AG04450 (cell line): ENCODE measurements around the gene SMAD3. TPM values are rescaled to one million over a fixed set of nuclear protein-coding genes. Genes with fewer than 3 reads are reported as not detected.

Source experiments
- CTCF ChIA-PET: fragments of 300-600, 350-600 bp; formaldehyde crosslinking; extraction: SDS; loops from one replicate; lab custom pipeline; 2022; ENCODE audit warnings: antibody characterized with exemption, inconsistent platforms; lab: Charles Lee
- POLR2A ChIA-PET: fragments of 350-600 bp; formaldehyde crosslinking; extraction: SDS; loops from one replicate; lab custom pipeline; 2021; ENCODE audit warnings: antibody characterized with exemption, inconsistent platforms; lab: Yijun Ruan, JAX
- DNase-seq: peaks from one replicate; pipeline ENCODE4 v3.0.0-alpha.2; 2011; ENCODE audit warnings: low read depth, low spot score
- H3K27ac ChIP-seq: one replicate; pipeline ENCODE4 v1.5.1; 2012; ENCODE audit warnings: low read depth, low read length, control low read depth
- H3K27me3 ChIP-seq: one replicate; pipeline ENCODE4 v1.6.0; 2012; ENCODE audit warnings: low read length; ENCODE audit not compliant: control insufficient read depth, insufficient read depth
- H3K4me3 ChIP-seq: 2 replicates; pipeline ENCODE4 v1.5.1; 2011; ENCODE audit warnings: mild to moderate bottlenecking, low read depth, low read length, control low read depth
- H3K9me3 ChIP-seq: 2 replicates; pipeline ENCODE4 v1.5.1; 2012; ENCODE audit warnings: low read length; ENCODE audit not compliant: control insufficient read depth, insufficient read depth
- polyA plus RNA-seq: library from polyadenylated mRNA; depleted of rRNA; stranded (reverse); fragments of >200 nt; gene quantifications from 2 replicates; pipeline ENCODE4 v1.2.3, GENCODE V29; 2011
- TF ChIP-seq, protein P1 (sequence below): IDR thresholded peaks from 2 replicates; pipeline ENCODE4 v1.5.1; 2011; ENCODE audit warnings: low read depth, low read length, control low read depth, inconsistent platforms

SMAD3 gene
- polyA plus RNA-seq, 1 experiment = 115 TPM

DNA sequence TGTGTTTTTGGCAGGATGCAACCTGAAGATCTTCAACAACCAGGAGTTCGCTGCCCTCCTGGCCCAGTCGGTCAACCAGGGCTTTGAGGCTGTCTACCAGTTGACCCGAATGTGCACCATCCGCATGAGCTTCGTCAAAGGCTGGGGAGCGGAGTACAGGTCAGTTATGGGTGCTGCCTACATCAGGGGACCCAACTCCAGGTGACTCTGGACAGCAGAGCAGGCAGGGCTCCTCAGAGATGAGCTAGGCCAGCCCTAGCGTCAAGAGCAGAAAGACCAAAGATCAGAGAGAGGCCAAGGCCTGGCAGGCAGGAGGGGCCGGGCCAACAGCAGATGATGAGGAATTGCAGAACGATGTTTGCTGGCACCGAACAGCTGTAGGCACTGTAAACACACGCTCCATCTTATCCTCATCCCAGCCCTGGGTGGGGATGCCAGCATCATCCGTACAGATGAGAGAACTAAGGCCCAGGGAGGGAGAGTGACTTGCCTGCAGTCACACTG lies 122.0 kb downstream of the SMAD3 start:
- DNase-seq = no peak
- TF ChIP-seq, protein P1, sequence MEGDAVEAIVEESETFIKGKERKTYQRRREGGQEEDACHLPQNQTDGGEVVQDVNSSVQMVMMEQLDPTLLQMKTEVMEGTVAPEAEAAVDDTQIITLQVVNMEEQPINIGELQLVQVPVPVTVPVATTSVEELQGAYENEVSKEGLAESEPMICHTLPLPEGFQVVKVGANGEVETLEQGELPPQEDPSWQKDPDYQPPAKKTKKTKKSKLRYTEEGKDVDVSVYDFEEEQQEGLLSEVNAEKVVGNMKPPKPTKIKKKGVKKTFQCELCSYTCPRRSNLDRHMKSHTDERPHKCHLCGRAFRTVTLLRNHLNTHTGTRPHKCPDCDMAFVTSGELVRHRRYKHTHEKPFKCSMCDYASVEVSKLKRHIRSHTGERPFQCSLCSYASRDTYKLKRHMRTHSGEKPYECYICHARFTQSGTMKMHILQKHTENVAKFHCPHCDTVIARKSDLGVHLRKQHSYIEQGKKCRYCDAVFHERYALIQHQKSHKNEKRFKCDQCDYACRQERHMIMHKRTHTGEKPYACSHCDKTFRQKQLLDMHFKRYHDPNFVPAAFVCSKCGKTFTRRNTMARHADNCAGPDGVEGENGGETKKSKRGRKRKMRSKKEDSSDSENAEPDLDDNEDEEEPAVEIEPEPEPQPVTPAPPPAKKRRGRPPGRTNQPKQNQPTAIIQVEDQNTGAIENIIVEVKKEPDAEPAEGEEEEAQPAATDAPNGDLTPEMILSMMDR = no peak
- Histone ChIP-seq H3K27ac (peak overlapping the region; percentile 61), H3K4me3 (no peak overlapping the region), H3K27me3 (no peaks in the 10 kb centered on the region), H3K9me3 (no peaks in the 10 kb centered on the region)
- ChIA-PET CTCF (interaction anchor here (1.0 kb wide), 1 partner anchor 241 kb away, joined by 4 read pairs; no protein-coding TSS in a partner anchor), POLR2A (interaction anchor here (2.8 kb wide), 1 partner anchor 9 kb away, joined by 16 read pairs; no protein-coding TSS in a partner anchor)

DNA sequence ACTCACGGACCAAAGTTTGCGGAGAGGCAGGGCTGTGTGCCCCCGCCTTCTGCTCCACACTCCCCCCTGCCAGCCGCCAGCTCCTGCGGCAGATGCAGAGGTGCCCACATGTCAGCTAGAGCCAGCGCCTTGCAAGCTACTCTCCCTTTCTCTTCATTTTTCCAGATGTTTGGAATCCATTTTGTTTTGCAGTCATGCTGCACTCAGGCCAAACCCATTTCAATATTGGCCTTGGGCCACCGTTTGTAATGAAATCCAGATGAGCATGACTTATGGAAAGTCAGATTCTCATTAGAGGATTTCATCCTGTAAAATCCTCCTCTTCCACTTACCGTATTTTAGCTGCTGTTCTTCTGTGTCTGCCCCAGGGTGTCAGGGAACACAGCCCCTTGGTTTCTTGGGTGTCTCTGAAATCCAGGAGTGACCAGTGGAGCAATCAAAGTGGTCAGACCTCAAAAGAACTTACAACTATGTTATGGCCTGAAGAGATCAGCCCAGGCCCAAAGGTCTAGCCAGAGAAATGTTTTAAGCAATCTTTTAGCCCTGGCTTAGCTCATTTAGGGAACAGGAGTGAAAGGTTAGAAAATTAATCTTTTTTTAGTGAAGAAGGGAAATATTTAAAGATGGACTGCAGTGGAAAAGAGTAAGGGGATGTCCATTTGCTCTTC lies 123.3 kb downstream of the SMAD3 start:
- POLR2A ChIA-PET = interaction anchor here (0.6 to 2.8 kb wide), 5 partner anchors 10 to 763 kb away, joined by 3 to 16 read pairs (median 4); no protein-coding TSS in a partner anchor
- H3K9me3 ChIP-seq = no peaks in the 10 kb centered on the region
- H3K27ac ChIP-seq = peak overlapping the region; percentile 85

DNA sequence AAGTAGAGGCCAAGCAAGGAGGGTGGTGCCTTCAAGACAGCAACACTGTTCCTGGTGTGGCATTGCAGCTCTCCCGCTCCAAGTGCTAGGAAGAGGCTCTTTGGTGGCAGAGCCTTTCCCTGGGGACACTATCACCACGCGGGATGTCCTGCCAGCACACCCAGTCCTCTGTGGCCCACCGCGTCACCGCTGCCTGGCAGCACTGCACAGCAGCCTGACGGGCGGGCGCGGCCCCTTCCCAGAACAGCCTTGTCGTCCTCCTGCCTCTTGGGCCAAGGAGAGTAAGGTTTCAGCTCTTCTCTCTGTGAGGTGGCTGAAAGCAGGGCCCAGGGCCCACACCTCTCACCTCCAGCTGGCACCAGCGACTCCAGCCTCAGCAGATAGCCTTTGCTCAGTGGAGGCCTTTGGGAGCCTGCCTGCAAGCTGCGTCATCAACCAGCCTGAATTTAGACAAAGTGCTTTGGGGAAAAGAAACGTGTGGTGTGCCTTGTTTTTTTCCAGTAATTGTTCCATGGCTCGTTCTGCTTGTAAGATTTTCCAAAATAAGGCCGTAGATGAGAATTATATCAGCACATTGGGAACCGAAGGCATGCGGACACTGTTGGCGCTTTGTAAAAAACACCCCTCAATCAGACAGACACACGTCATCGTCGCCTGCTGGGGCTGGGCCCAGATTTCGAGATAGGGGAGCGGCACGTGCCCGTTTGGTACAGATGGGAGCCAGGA lies 124.1 kb downstream of the SMAD3 start:
- Histone ChIP-seq H3K27me3 (no peaks in the 10 kb centered on the region), H3K9me3 (no peaks in the 10 kb centered on the region), H3K4me3 (no peak overlapping the region), H3K27ac (peak overlapping the region; percentile 85)
- ChIA-PET POLR2A (interaction anchor here (1.1 to 2.8 kb wide), 4 partner anchors 11 to 80 kb away, joined by 3 to 16 read pairs (median 4); no protein-coding TSS in a partner anchor), CTCF (interaction anchor here (1.0 to 1.3 kb wide), 2 partner anchors 115 to 124 kb away, joined by 3 read pairs; partner anchors contain the start of gene SMAD3)
- TF ChIP-seq, protein P1 = no peak
- DNase-seq = no peak

More for the DNA sequence above, 123.3 kb downstream of the SMAD3 start:
- DNase-seq = peak; percentile 84
- H3K4me3 ChIP-seq = no peak overlapping the region
- TF ChIP-seq, protein P1 = no peak
- no peaks in the 10 kb centered on the region for H3K27me3 ChIP-seq
- CTCF ChIA-PET = no interaction called here

DNA sequence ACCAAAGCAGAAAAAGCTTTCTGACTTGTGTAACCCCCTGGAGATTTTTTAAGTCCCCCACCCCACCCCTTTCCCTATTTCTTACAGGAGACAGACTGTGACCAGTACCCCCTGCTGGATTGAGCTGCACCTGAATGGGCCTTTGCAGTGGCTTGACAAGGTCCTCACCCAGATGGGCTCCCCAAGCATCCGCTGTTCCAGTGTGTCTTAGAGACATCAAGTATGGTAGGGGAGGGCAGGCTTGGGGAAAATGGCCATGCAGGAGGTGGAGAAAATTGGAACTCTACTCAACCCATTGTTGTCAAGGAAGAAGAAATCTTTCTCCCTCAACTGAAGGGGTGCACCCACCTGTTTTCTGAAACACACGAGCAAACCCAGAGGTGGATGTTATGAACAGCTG lies 124.9 kb downstream of the SMAD3 start:
- H3K27ac ChIP-seq = peak overlapping the region; percentile 39
- POLR2A ChIA-PET = no interaction called here
- DNase-seq = no peak
- CTCF ChIA-PET = interaction anchor here (1.0 to 1.3 kb wide), 2 partner anchors 114 to 125 kb away, joined by 3 read pairs; partner anchors contain the start of gene SMAD3
- H3K27me3 ChIP-seq = no peaks in the 10 kb centered on the region
- H3K4me3 ChIP-seq = no peak overlapping the region
- no peaks in the 10 kb centered on the region for H3K9me3 ChIP-seq
- TF ChIP-seq, protein P1 = no peak
